ENCODE results near the gene APP.

GRCh38 chr21:26005464-26005863 lies 165.1 kb downstream of the APP start:
- TF ChIP-seq CTCF (IDR thresholded peaks at IDR 0.05): no peak
- TF ChIP-seq SMAD3 (CRISPR knock-in tag; IDR thresholded peaks at IDR 0.05; ENCODE audit: borderline replicate concordance): no peak
- TF ChIP-seq PREB (CRISPR knock-in tag; IDR thresholded peaks at IDR 0.05; ENCODE audit: borderline replicate concordance): no peak
- no peak for TF ChIP-seq JUN (CRISPR knock-in tag; IDR thresholded peaks at IDR 0.05)
- TF ChIP-seq FOXJ3 (CRISPR knock-in tag; IDR thresholded peaks at IDR 0.05; ENCODE audit: borderline replicate concordance): no peak
- TF ChIP-seq E2F4 (CRISPR knock-in tag; IDR thresholded peaks at IDR 0.05; ENCODE audit: borderline replicate concordance, low read depth): no peak
- no peak for TF ChIP-seq ATF2 (CRISPR knock-in tag; IDR thresholded peaks at IDR 0.05; ENCODE audit: borderline replicate concordance, low read depth)
- TF ChIP-seq TP53 (CRISPR knock-in tag; IDR thresholded peaks at IDR 0.05): no peak
